Mesendoderm (in vitro differentiated cells): ENCODE results near the gene MICAL1.

Experiments used
- DNase-seq: peaks from one replicate; pipeline ENCODE4 v3.0.0; 2013
- H2AK5ac ChIP-seq: 2 replicates; pipeline ENCODE4 v1.6.1; 2013; ENCODE audit warnings: low read length, inconsistent platforms
- H2BK120ac ChIP-seq: 2 replicates; pipeline ENCODE4 v1.6.1; 2013; ENCODE audit warnings: low read depth, mild to moderate bottlenecking, low read length, moderate library complexity, mixed read lengths
- H2BK15ac ChIP-seq: replicated peaks from 2 replicates; pipeline ENCODE4 v1.6.1; 2013; ENCODE audit warnings: low read depth, mild to moderate bottlenecking, moderate library complexity
- H2BK5ac ChIP-seq: 2 replicates; pipeline ENCODE4 v1.6.1; 2013; ENCODE audit warnings: low read length, inconsistent platforms
- H3K18ac ChIP-seq: 2 replicates; pipeline ENCODE4 v1.6.1; 2013; ENCODE audit warnings: mild to moderate bottlenecking, low read length, mixed read lengths
- H3K23ac ChIP-seq: one replicate; pipeline ENCODE4 v1.6.1; 2013; ENCODE audit warnings: low read length
- H3K27ac ChIP-seq: 2 replicates; pipeline ENCODE4 v1.5.1; 2013; ENCODE audit warnings: low read depth, mild to moderate bottlenecking, inconsistent platforms, low read length, moderate library complexity
- H3K27me3 ChIP-seq: 2 replicates; pipeline ENCODE4 v1.6.1; 2013; ENCODE audit warnings: low read length, control low read depth, mild to moderate bottlenecking, inconsistent platforms; ENCODE audit not compliant: insufficient read depth, poor library complexity
- H3K36me3 ChIP-seq: 2 replicates; pipeline ENCODE4 v1.6.1; 2013; ENCODE audit warnings: low read length, inconsistent platforms; ENCODE audit not compliant: control insufficient read depth, insufficient read depth
- H3K4ac ChIP-seq: one replicate; pipeline ENCODE4 v1.6.1; 2013; ENCODE audit warnings: low read depth, mild to moderate bottlenecking, low read length, moderate library complexity
- H3K4me1 ChIP-seq: 2 replicates; pipeline ENCODE4 v1.6.1; 2013; ENCODE audit warnings: low read depth, low read length, inconsistent platforms; ENCODE audit not compliant: control insufficient read depth
- H3K4me2 ChIP-seq: 2 replicates; pipeline ENCODE4 v1.6.1; 2013; ENCODE audit warnings: low read length
- H3K4me3 ChIP-seq: 2 replicates; pipeline ENCODE4 v1.5.1; 2013; ENCODE audit warnings: mild to moderate bottlenecking, low read length
- H3K56ac ChIP-seq: one replicate; pipeline ENCODE4 v1.6.1; 2013; ENCODE audit warnings: low read length
- H3K79me1 ChIP-seq: 2 replicates; pipeline ENCODE4 v1.6.1; 2013; ENCODE audit warnings: low read length, inconsistent platforms
- H3K79me2 ChIP-seq: 2 replicates; pipeline ENCODE4 v1.6.1; 2013; ENCODE audit warnings: mild to moderate bottlenecking, low read length; ENCODE audit not compliant: control insufficient read depth, insufficient read depth
- H3K9ac ChIP-seq: 2 replicates; pipeline ENCODE4 v1.6.1; 2013; ENCODE audit warnings: low read length, inconsistent platforms
- H4K5ac ChIP-seq: one replicate; pipeline ENCODE4 v1.6.1; 2013; ENCODE audit warnings: low read length
- H4K8ac ChIP-seq: one replicate; pipeline ENCODE4 v1.6.1; 2013; ENCODE audit warnings: low read depth, mild to moderate bottlenecking, control low read depth, low read length, moderate library complexity
- WGBS: extraction: QIAGEN DNeasy Blood & Tissue Kit; methylation state at CpG from one replicate; pipeline ENCODE4 v1.1.7; 2013; ENCODE audit warnings: low lambda C conversion rate, missing lambda C conversion rate; ENCODE audit not compliant: insufficient coverage; ENCODE audit errors: extremely low coverage; 5-methylcytosine and 5-hydroxymethylcytosine counted together

MICAL1 gene

GRCh38 chr6:109397020-109397419, 58.6 kb downstream of the MICAL1 start:
- Histone ChIP-seq H3K79me2 (no peaks in the 10 kb centered on the region), H3K4ac (no peak overlapping the region), H3K79me1 (no peaks in the 10 kb centered on the region), H4K5ac (no peak overlapping the region), H3K23ac (no peak overlapping the region), H3K4me1 (no peaks in the 10 kb centered on the region), H2AK5ac (no peak overlapping the region), H2BK5ac (no peak overlapping the region), H3K56ac (no peak overlapping the region), H3K36me3 (no peaks in the 10 kb centered on the region), H2BK15ac (no peak overlapping the region), H3K27me3 (no peaks in the 10 kb centered on the region), H3K18ac (no peak overlapping the region), H4K8ac (no peak overlapping the region), H2BK120ac (no peak overlapping the region), H3K9ac (no peak overlapping the region), H3K4me2 (no peak overlapping the region), H3K27ac (no peak overlapping the region), H3K4me3 (no peak overlapping the region)
- DNase-seq = peak; percentile 23
- no CpG with 5 or more reads among the region's 4 CpGs for WGBS

- WGBS = no CpG with 5 or more reads among the region's 12 CpGs
- Histone ChIP-seq H3K4me1 (no peaks in the 10 kb centered on the region), H2BK15ac (no peak overlapping the region), H4K8ac (no peak overlapping the region), H3K9ac (no peak overlapping the region), H2BK120ac (no peak overlapping the region), H3K79me2 (no peaks in the 10 kb centered on the region), H3K18ac (no peak overlapping the region), H4K5ac (no peak overlapping the region), H3K23ac (no peak overlapping the region), H2AK5ac (no peak overlapping the region), H3K56ac (no peak overlapping the region), H3K4me3 (no peak overlapping the region), H3K27me3 (no peaks in the 10 kb centered on the region), H3K4ac (no peak overlapping the region), H3K36me3 (no peaks in the 10 kb centered on the region), H3K27ac (no peak overlapping the region), H3K4me2 (no peak overlapping the region), H2BK5ac (no peak overlapping the region), H3K79me1 (no peaks in the 10 kb centered on the region)
- no peak for DNase-seq
Measured at GRCh38 chr6:109396046-109396718, 59.4 kb downstream of the MICAL1 start.
